AG09309 (cell line): Measurements from ENCODE around the gene SSX7.
"Not testable (repeated sequence)": the region's sequence is repeated elsewhere in the genome, so short reads cannot be mapped to it uniquely, and the experiment has no call there.

Experiments used
- DNase-seq: peaks from one replicate; pipeline ENCODE4 v3.0.0-alpha.2; 2010; ENCODE audit warnings: low read depth
- H3K4me3 ChIP-seq: 2 replicates; pipeline ENCODE4 v1.5.1; 2011; ENCODE audit warnings: mild to moderate bottlenecking, low read depth, low read length, moderate library complexity; ENCODE audit not compliant: control insufficient read depth
- TF ChIP-seq, protein P1 (sequence below): IDR thresholded peaks from 2 replicates; pipeline ENCODE4 v1.5.1; 2011; ENCODE audit warnings: mild to moderate bottlenecking, low read depth, low read length, inconsistent platforms; ENCODE audit not compliant: insufficient read depth, control insufficient read depth; ENCODE audit errors: missing control alignments

Gene SSX7, protein sequence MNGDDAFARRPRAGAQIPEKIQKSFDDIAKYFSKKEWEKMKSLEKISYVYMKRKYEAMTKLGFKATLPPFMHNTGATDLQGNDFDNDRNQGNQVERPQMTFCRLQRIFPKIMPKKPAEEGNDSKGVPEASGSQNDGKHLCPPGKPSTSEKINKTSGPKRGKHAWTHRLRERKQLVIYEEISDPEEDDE

DNA sequence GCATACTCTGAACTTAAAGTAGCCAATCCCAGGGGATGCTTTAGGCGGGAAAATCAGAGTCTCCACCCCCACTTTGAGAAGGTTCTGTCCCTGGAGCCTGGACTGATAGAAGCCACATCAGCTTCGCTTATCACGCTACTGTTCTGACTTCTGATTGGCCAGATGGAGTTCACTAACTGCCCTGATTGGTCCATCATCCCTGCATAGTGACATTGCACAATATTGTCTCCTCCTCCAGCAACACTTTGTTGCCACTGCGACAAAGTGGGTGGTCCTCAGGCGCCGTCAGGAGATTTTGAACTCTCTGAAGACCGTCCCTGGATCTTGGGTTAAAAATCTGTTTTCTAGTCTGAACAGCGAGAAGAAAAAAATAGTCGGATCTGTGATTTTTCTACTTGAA, at the start of gene SSX7:
TSS of gene SSX7 (minus strand) at position 101 of the 400 bp plus-strand sequence. CDS start 1,428 bp downstream, outside the sequence.
- not testable (repeated sequence) for H3K4me3 ChIP-seq, DNase-seq

GRCh38 chrX:52692034-52692433, 37.3 kb upstream of the SSX7 start:
- not testable (repeated sequence) for DNase-seq, H3K4me3 ChIP-seq

DNA sequence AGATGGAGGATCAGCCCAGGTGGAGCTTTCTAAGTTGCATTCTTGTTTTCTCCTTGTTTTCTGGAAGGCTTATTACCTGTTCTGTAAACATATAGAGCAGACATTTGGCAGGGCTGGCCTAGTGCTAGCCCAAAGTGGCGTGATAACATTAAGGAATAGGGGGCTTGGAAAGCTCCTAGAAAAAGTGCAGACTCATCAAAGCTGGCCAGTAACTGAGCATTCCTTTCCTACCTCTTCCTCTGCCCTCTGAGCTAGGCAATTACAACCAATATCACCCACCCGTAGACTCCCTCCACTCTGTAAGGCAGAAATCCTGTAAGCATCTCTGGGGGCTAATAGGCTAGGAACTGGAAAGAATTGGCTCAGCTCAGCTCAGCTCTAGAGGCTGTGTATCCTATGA, 7.5 kb upstream of the SSX7 start:
- DNase-seq = not testable (repeated sequence)

DNA sequence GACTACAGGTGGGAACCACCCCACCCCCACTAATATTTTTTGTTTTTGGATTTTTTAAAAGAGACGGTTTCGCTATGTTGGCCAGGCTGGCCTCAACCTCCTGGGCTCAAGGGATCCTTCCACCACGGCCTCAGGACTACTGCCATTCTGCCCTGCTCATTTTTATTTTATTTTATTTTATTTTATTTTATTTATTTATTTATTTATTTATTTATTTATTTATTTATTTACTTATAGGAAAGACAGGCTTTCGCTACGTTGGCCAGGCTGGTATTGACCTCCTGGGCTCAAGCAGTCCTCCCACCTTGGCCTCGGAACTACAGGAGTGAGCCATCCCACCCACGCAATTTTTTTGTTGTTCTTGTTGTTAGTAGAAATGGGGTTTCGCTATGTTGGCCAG, 775 bp upstream of the SSX7 start:
- H3K4me3 ChIP-seq, DNase-seq: not testable (repeated sequence)

More for the DNA sequence above, 7.5 kb upstream of the SSX7 start:
- H3K4me3 ChIP-seq = not testable (repeated sequence)

- not testable (repeated sequence) for H3K4me3 ChIP-seq, DNase-seq
These were observed 4.0 kb downstream of the SSX7 start for GRCh38 chrX:52650676-52651075.

DNA sequence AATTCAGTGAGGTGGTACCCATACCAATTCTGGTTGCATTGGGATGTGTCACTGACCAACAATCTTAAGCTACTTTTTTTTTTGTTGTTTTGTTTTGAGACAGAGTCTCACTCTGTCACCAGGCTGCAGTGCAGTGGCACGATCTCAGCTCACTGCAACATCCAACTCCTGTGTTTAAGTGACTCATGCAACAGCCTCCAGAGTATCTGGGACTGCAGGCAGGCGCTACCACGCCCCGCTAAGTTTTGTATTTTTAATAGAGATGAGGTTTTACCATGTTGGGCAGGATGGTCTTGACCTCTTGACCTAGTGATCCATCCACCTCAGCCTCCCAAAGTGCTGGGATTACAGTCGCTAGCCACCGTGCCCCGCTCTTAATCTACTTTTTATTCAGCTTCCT, 5.7 kb downstream of the SSX7 start:
- DNase-seq, H3K4me3 ChIP-seq: not testable (repeated sequence)

GRCh38 chrX:52628483-52628882, 26.2 kb downstream of the SSX7 start:
- DNase-seq, H3K4me3 ChIP-seq: not testable (repeated sequence)

DNA sequence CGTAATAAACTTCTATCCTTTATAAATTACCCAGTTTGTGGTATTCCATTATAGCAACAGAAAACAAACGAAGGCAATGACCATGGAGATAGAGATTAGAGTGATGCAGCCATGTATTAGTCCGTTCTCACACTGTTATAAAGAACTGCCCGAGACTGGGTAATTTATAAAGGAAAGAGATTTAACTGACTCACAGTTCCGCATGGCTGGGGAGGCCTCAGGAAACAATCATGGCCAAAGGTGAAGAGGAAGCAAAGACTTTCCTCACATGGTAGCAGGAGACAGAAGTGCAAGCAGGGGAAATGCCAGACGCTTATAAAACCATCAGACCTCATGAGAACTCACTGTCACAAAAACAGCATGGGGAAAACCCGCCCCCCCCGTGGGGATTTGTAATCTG, 34.0 kb downstream of the SSX7 start:
- DNase-seq, H3K4me3 ChIP-seq: not testable (repeated sequence)

- H3K4me3 ChIP-seq = no peak overlapping the region
- TF ChIP-seq, protein P1, sequence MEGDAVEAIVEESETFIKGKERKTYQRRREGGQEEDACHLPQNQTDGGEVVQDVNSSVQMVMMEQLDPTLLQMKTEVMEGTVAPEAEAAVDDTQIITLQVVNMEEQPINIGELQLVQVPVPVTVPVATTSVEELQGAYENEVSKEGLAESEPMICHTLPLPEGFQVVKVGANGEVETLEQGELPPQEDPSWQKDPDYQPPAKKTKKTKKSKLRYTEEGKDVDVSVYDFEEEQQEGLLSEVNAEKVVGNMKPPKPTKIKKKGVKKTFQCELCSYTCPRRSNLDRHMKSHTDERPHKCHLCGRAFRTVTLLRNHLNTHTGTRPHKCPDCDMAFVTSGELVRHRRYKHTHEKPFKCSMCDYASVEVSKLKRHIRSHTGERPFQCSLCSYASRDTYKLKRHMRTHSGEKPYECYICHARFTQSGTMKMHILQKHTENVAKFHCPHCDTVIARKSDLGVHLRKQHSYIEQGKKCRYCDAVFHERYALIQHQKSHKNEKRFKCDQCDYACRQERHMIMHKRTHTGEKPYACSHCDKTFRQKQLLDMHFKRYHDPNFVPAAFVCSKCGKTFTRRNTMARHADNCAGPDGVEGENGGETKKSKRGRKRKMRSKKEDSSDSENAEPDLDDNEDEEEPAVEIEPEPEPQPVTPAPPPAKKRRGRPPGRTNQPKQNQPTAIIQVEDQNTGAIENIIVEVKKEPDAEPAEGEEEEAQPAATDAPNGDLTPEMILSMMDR = no peak
- DNase-seq = no peak
These were observed 45.7 kb downstream of the SSX7 start for GRCh38 chrX:52608961-52609360.

- DNase-seq, H3K4me3 ChIP-seq: not testable (repeated sequence)
These were observed 51.5 kb downstream of the SSX7 start for GRCh38 chrX:52603151-52603550.

GRCh38 chrX:52598886-52599285, 55.8 kb downstream of the SSX7 start:
- DNase-seq = no peak
- TF ChIP-seq, protein P1 = no peak
- no peak overlapping the region for H3K4me3 ChIP-seq

GRCh38 chrX:52594658-52595057, 60.0 kb downstream of the SSX7 start:
- DNase-seq = no peak
- H3K4me3 ChIP-seq = no peak overlapping the region
- TF ChIP-seq, protein P1 = no peak
